Erythroblast (primary cell): ENCODE data around the gene CNGA4.
A peak's percentile ranks its signal among the peaks of the same experiment; 100 is the strongest.
"Not testable (repeated sequence)": the region's sequence is repeated elsewhere in the genome, so short reads cannot be mapped to it uniquely, and the experiment has no call there.

Experiments
- DNase-seq, 2 experiments: peaks; one replicate each; lab custom pipeline; 2025; lab: John Stamatoyannopoulos, UW
- GATA1 ChIP-seq: IDR thresholded peaks from 2 replicates; pipeline ENCODE4 v1.6.1; 2011; ENCODE audit warnings: low read depth, mild to moderate bottlenecking, control low read depth, low read length, moderate library complexity
- POLR2A ChIP-seq: IDR thresholded peaks from 2 replicates; pipeline ENCODE4 v1.6.1; 2011; ENCODE audit warnings: mild to moderate bottlenecking, low read length

Gene CNGA4

DNA sequence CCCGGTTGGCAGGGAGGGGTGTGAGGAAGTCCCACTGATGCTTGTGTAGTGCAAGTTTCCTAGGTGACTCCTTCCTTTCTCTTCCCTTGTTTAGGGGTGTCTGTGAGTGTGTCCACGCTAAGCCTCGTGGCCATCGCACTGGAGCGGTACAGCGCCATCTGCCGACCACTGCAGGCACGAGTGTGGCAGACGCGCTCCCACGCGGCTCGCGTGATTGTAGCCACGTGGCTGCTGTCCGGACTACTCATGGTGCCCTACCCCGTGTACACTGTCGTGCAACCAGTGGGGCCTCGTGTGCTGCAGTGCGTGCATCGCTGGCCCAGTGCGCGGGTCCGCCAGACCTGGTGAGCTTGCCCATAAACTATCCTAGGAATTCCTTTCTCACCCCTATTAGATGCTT lies 31.1 kb downstream of the CNGA4 start:
- no peak for TF ChIP-seq GATA1
- TF ChIP-seq POLR2A, result no peak
- DNase-seq, result peak; percentile 24 to 40

DNA sequence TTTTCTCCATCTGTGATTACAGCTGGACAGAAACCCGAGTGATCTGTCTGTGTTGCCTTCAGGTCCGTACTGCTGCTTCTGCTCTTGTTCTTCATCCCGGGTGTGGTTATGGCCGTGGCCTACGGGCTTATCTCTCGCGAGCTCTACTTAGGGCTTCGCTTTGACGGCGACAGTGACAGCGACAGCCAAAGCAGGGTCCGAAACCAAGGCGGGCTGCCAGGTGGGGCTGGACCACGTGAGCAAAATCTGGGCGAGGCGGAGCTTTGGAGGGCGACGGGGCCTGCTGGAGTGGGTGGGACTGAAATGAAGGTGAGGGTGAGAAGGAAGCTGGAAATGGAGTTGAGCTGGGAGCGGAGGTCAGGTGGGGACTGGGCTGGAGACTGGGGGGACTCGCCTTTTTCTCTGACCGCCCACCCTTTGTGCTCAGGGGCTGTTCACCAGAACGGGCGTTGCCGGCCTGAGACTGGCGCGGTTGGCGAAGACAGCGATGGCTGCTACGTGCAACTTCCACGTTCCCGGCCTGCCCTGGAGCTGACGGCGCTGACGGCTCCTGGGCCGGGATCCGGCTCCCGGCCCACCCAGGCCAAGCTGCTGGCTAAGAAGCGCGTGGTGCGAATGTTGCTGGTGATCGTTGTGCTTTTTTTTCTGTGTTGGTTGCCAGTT lies 31.8 kb downstream of the CNGA4 start:
- TF ChIP-seq POLR2A (no peak), GATA1 (no peak)
- no peak for DNase-seq

DNA sequence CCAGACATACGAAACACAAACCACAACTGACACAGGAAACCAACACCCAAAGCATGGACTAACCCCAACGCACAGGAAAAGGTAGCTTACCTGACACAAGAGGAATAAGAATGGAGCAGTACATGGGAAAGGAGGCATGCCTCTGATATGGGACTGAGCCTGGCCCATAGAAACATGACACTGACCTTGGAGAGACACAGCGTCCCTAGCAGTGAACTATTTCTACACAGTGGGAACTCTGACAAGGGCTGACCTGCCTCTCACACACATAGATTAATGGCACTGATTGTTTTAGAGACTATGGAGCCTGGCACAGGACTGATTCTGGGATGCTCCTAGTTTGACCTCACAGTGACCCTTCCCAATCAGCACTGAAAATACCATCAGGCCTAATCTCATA lies 32.7 kb downstream of the CNGA4 start:
- DNase-seq, result no peak
- TF ChIP-seq POLR2A (no peak), GATA1 (no peak)

DNA sequence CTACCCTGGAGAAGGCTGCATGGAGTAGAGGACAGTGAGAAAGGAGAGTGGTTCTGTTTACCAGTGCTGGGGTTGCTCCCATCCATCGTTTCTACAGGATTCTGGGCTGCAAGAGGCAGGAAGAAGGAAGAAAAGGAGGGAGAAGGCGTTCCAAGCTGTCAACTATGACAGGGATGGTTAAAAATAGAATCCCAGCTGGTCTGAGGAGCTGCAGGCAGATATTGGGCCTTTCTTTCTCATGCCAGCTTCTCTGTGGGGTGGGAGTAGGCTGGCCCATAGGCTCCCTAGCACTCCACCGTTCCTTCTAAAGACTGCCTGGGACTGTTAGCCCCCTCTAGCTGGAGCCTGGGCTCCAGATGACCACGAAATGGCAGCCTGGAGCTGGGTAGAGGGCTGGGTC lies 34.3 kb downstream of the CNGA4 start:
- DNase-seq, result no peak
- TF ChIP-seq GATA1 (no peak), POLR2A (no peak)

DNA sequence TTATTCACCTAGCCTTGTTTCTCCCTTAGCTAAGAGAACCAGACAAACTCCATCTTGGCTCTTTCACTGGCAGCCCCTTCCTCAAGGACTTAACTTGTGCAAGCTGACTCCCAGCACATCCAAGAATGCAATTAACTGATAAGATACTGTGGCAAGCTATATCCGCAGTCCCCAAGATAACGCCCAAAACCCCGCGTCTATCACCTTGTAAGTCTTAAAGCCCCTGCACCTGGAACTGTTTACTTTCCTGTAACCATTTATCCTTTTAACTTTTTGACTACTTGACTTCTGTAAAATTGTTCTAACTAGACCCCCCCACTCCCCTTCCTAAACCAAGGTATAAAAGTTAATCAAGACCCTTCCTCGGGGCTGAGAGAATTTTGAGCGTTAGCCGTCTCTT lies 41.9 kb downstream of the CNGA4 start:
- not testable (repeated sequence) for DNase-seq

DNA sequence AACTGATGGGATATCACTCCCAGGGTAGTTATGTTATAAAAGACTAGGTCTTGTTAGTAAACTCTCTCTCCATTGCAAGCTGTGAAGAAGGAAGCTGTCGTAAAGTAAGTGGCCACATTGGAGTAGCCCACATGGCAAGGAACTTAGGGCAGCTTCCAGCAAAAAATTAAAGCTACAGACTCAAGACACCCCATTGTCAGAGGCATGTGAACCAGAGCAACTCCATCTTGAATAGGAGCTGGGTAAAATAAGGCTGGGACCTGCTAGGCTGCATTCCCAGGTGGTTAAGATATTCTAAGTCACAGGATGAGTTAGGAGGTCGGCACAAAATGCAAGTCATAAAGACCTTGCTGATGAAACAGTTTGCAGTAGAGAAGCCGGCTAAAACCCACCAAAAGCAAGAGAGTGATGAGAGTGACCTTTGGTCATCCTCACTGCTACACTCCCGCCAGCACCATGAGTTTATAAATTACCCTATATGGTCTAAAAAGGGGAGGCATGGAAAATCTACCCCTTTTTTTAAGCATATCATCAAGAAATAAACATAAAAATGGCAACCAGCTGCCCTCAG lies 44.6 kb downstream of the CNGA4 start:
- TF ChIP-seq POLR2A, result no peak
- TF ChIP-seq GATA1, result no peak
- peak in 1 of 2 experiments; percentile 24 for DNase-seq

DNA sequence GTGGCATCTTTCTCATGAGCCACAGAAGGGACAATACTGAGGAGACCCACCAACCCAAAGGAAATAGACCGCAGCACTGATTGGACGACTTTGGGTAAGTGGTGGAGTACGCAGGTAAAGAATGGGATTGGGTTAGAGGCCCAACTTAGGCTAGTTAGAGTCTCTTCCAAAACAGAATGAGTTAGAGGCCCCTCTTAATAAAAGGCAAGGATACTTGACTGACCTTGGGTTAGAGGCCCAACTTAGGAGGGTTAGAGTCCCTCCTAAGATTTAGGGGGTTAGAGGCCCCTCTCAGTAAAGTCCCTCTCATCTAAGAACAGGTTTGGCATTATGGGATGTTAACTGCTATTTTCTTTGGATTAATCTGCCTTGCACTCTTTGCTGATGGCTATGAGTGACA lies 45.4 kb downstream of the CNGA4 start:
- no peak for DNase-seq
- no peak for TF ChIP-seq GATA1
- no peak for TF ChIP-seq POLR2A

DNA sequence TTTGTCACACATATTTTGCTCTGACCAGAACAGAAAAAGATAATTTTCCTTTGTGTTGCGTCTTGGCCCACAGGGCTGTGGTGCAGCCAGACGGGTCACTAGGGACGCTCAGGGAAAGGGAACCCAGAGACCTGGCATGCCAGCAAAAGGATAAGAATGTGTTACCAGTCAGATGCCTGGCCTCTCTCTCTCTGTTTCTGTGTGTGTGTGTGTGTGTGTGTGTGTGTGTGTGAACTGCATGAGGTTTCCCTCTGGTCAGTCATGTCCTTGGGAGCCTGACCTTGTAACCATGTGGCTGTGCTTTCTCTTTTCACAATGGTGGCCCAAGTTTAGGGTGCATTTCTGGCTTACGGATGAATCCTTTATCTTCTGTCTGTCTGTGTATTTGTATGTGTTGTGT lies 46.1 kb downstream of the CNGA4 start:
- DNase-seq, result no peak
- TF ChIP-seq POLR2A, result no peak
- no peak for TF ChIP-seq GATA1
